ENCODE measurements around the gene PCNX1.

DNA sequence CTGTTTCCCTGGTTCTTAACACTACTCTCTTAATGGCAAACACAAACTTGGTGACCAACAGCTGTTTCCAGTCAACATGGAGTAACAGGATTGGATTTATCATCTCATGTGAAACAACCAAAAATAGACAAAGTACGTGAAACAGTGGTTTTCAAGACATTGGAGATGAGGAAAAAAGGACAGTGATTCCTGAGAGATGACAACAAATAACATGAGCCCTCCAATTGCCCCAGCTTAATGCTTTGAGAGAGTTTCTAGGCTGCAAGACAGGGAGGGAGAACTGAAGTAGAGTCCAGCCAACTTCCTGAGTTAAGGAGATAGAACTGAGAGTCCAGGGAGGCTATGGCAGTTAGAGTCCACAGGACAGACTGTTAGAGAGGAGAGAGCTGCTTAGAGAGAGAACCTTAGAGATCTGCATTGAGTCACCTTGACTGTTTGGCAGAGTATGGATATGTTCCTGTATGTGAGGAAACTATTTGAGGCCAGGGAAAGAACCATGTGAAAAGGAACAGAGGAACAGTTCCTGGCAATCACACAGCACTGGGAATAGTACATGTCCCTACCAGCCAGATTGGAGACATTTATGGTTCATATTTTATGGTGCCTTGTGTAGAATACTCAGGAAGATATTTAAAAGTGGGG, 106.4 kb downstream of the PCNX1 start:
- TF ChIP-seq, protein P1, sequence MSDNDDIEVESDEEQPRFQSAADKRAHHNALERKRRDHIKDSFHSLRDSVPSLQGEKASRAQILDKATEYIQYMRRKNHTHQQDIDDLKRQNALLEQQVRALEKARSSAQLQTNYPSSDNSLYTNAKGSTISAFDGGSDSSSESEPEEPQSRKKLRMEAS (IDR thresholded peaks at IDR 0.05), result no peak
- no peak for TF ChIP-seq TEAD4 (IDR thresholded peaks at IDR 0.05)
- TF ChIP-seq NFIC (IDR thresholded peaks at IDR 0.05), result no peak
- no peak for TF ChIP-seq FOXM1 (IDR thresholded peaks at IDR 0.05; ENCODE audit: borderline replicate concordance, low read depth)
- no peak for TF ChIP-seq TAF1 (IDR thresholded peaks at IDR 0.05; ENCODE audit: low read depth)
- TF ChIP-seq RAD21 (IDR thresholded peaks at IDR 0.05; ENCODE audit: low read depth), result no peak
- TF ChIP-seq EP300 (IDR thresholded peaks at IDR 0.05; ENCODE audit: borderline replicate concordance), result no peak
- TF ChIP-seq, protein P2, sequence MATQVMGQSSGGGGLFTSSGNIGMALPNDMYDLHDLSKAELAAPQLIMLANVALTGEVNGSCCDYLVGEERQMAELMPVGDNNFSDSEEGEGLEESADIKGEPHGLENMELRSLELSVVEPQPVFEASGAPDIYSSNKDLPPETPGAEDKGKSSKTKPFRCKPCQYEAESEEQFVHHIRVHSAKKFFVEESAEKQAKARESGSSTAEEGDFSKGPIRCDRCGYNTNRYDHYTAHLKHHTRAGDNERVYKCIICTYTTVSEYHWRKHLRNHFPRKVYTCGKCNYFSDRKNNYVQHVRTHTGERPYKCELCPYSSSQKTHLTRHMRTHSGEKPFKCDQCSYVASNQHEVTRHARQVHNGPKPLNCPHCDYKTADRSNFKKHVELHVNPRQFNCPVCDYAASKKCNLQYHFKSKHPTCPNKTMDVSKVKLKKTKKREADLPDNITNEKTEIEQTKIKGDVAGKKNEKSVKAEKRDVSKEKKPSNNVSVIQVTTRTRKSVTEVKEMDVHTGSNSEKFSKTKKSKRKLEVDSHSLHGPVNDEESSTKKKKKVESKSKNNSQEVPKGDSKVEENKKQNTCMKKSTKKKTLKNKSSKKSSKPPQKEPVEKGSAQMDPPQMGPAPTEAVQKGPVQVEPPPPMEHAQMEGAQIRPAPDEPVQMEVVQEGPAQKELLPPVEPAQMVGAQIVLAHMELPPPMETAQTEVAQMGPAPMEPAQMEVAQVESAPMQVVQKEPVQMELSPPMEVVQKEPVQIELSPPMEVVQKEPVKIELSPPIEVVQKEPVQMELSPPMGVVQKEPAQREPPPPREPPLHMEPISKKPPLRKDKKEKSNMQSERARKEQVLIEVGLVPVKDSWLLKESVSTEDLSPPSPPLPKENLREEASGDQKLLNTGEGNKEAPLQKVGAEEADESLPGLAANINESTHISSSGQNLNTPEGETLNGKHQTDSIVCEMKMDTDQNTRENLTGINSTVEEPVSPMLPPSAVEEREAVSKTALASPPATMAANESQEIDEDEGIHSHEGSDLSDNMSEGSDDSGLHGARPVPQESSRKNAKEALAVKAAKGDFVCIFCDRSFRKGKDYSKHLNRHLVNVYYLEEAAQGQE (IDR thresholded peaks at IDR 0.05; ENCODE audit: low read depth), result no peak

Measured in Ishikawa (cell line).